Measurements from ENCODE around the gene RNU1-2.
A peak's percentile ranks its signal among the peaks of the same experiment; 100 is the strongest.
"Not testable (repeated sequence)": the region's sequence is repeated elsewhere in the genome, so short reads cannot be mapped to it uniquely, and the experiment has no call there.

RNU1-2 gene

GRCh38 chr1:16925635-16926490 lies 30.1 kb downstream of the RNU1-2 start:
- Histone ChIP-seq H3K36me3 (no peaks in the 10 kb centered on the region), H3K27ac (0 out of 2 replicates have a peak overlapping the region, but pooled peaks have one; percentile 15), H3K4me2 (peak overlapping the region; percentile 49), H3K9me3 (no peaks in the 10 kb centered on the region), H3K9ac (no peak overlapping the region), H4K20me1 (peaks cover 52% of the 10 kb centered on the region), H3K4me1 (peaks cover 69% of the 10 kb centered on the region), H3K27me3 (no peaks in the 10 kb centered on the region), H3K4me3 (no peak overlapping the region)
- TF ChIP-seq Cebpa-rat (IDR thresholded peaks at IDR 0.05): no peak

GRCh38 chr1:16926491-16927073 lies 30.8 kb downstream of the RNU1-2 start:
- no peaks in the 10 kb centered on the region for H3K36me3 ChIP-seq
- H3K4me1 ChIP-seq: peaks cover 64% of the 10 kb centered on the region
- H3K4me2 ChIP-seq: peak overlapping the region; percentile 49
- no peak overlapping the region for H3K4me3 ChIP-seq
- no peak overlapping the region for H3K27ac ChIP-seq
- H3K9me3 ChIP-seq: no peaks in the 10 kb centered on the region
- no peak for TF ChIP-seq Cebpa-rat (IDR thresholded peaks at IDR 0.05)
- no peaks in the 10 kb centered on the region for H3K27me3 ChIP-seq
- no peak overlapping the region for H3K9ac ChIP-seq
- H4K20me1 ChIP-seq: peaks cover 52% of the 10 kb centered on the region

- Histone ChIP-seq H3K4me3 (no peak overlapping the region), H3K27ac (no peak overlapping the region), H3K27me3 (no peaks in the 10 kb centered on the region), H3K9me3 (no peaks in the 10 kb centered on the region), H4K20me1 (peaks cover 50% of the 10 kb centered on the region), H3K4me2 (peak overlapping the region; percentile 49; the same call in 1 of the 2 replicates), H3K4me1 (peaks cover 57% of the 10 kb centered on the region), H3K36me3 (no peaks in the 10 kb centered on the region), H3K9ac (no peak overlapping the region)
- no peak for TF ChIP-seq Cebpa-rat (IDR thresholded peaks at IDR 0.05)
These were observed 31.5 kb downstream of the RNU1-2 start for GRCh38 chr1:16927256-16927655.

DNA sequence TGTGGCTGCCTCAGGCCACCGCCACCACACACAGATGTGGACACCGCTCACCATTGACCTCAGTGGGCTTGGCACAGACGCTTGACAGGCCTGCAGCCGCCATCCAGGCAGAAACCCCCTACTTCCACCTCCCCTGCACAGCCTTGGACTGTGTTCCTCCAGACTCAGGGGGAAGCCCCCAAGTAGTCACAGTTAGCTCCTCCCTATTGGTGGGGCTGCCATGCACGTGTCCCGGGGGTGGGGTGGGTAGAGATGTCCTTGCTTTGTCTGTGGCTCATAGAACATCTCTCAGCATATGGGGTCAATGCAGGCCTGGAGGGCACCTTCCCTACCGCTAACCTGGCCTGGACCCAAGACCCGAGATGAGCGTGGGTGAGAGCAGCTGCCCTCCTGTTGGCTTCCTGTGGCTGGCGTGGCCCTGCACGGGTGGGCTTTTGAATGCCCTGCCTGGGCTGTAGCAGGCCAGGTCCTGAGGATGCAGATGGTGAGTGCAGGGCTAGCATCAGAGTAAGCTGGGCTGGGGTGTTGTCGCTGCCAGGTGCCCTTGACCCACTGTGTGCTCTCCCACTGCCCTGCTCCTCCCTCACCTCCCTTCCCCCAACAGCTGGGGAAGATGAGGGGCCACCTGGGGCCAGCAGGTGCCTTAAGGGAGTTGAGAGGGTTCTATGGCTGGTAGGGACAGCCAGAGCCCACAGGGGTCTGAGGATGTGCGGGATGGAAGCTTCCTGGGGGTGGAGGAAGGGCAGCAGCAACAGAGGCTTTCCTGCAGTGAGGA lies 32.1 kb downstream of the RNU1-2 start:
- Histone ChIP-seq H3K27me3 (no peaks in the 10 kb centered on the region), H3K9me3 (no peaks in the 10 kb centered on the region), H3K27ac (no peak overlapping the region), H4K20me1 (peaks cover 44% of the 10 kb centered on the region), H3K4me1 (peaks cover 53% of the 10 kb centered on the region), H3K4me3 (no peak overlapping the region), H3K4me2 (peak overlapping the region; percentile 49), H3K36me3 (no peaks in the 10 kb centered on the region), H3K9ac (no peak overlapping the region)
- TF ChIP-seq Cebpa-rat (IDR thresholded peaks at IDR 0.05): no peak

DNA sequence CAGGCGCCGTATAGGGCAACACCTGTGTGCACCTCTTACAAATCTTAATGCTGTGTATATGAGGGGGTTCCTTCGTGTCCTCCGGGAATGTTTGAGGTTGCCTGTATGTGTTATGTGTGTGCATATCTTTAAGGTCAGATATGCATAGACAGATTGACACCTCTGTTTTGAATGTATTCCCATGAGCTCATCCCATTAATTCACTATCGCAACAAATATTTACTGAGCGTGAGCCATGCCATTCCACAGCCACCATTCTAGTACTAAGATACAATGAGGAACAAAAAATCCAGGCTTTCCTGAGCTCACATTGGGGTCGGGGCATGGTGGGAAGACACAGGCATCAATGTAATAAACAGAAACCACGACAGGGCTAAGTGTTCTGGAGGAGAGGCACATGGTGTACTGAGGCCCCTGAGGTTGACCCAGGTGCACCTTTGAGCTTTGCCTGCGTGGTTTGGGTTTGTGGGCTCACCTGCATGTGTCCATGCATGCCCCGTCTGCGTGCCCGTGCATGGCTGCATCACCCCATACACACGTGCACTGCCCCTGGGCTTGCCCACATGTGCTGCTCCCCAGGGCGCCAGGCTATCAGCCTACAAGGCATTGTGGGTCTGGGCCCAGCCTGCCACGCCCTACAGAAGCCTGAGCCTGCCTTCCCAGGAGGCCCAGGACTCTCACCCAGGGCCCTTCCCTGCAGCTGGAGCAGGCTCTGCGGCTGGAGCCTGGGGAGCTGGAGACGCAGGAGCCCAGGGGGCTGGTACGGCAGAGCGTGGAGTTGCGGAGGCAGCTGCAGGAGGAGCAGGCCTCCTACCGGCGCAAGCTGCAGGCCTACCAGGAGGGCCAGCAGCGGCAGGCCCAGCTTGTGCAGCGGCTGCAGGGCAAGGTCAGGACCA lies 33.6 kb downstream of the RNU1-2 start:
- H3K27me3 ChIP-seq, H3K36me3 ChIP-seq, H3K4me3 ChIP-seq, H3K9ac ChIP-seq, H3K9me3 ChIP-seq: not testable (repeated sequence)
- peak overlapping the region; percentile 24; the same call in 1 of the 2 replicates for H3K27ac ChIP-seq
- H3K4me1 ChIP-seq: peaks cover 53% of the 10 kb centered on the region
- H3K4me2 ChIP-seq: peak overlapping the region; percentile 63
- peaks cover 37% of the 10 kb centered on the region for H4K20me1 ChIP-seq

- H3K27ac ChIP-seq, H3K4me2 ChIP-seq, H3K9ac ChIP-seq, H3K36me3 ChIP-seq, H3K27me3 ChIP-seq, H3K9me3 ChIP-seq, H3K4me3 ChIP-seq: not testable (repeated sequence)
- Histone ChIP-seq H3K4me1 (peaks cover 37% of the 10 kb centered on the region), H4K20me1 (peaks cover 17% of the 10 kb centered on the region)
These were observed 35.6 kb downstream of the RNU1-2 start for GRCh38 chr1:16931206-16931934.

DNA sequence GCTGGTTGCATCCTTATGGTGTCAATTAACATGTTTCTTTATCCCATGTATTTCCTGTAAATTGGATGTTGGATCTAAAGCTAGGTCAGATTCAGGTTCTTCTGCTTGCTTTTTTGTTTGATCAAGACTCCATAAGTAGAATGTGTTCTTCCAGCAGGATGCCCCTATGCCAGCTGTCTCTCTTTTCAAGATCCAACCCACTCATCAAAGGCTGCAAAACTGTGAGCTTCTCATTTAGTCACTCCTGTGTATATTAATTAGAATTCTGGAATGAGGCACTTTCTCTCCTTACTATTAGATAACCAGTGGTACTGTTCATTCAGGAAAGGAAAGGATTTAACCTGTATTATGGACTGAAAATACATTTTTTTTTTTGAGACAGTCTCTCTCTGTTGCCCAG lies 38.2 kb downstream of the RNU1-2 start:
- H3K27ac ChIP-seq, H3K27me3 ChIP-seq, H3K4me3 ChIP-seq, H3K4me2 ChIP-seq, H3K9me3 ChIP-seq, H3K9ac ChIP-seq: not testable (repeated sequence)
- Histone ChIP-seq H4K20me1 (peaks cover 13% of the 10 kb centered on the region), H3K4me1 (peaks cover 15% of the 10 kb centered on the region), H3K36me3 (peaks cover 24% of the 10 kb centered on the region; the same call in 1 of the 2 replicates)

DNA sequence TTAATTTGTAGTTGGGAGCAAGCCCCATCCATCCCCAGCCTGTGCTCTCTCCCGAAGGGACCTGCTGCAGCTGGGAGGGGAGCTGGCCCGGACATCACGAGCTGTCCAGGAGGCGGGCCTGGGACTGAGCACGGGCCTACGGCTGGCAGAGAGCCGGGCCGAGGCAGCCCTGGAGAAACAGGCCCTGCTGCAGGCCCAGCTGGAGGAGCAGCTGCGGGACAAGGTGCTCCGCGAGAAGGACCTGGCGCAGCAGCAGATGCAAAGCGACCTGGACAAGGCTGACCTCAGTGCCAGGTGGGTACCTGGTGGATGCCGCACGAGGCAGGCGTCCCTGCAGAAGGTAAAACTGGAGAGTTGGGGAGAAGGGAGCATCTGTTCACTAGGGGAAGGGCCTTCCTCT lies 40.8 kb downstream of the RNU1-2 start:
- peaks cover 24% of the 10 kb centered on the region; the same call in 1 of the 2 replicates for H3K36me3 ChIP-seq

More for the DNA sequence above, 40.8 kb downstream of the RNU1-2 start:
- H3K9ac ChIP-seq, H3K9me3 ChIP-seq, H3K4me2 ChIP-seq, H3K4me3 ChIP-seq, H3K27ac ChIP-seq, H4K20me1 ChIP-seq, H3K27me3 ChIP-seq, H3K4me1 ChIP-seq: not testable (repeated sequence)

All from BLaER1 (cell line).